Endometrial microvascular endothelial cells (primary cell): Measurements from ENCODE around the gene GALNT14. TPM values are rescaled to one million over a fixed set of nuclear protein-coding genes. Genes with fewer than 3 reads are reported as not detected.

ENCODE experiments used
- in situ Hi-C: cut with HindIII; loops from 2 replicates; pipeline ENCODE4 v1.10.0; 2017; ENCODE audit warnings: low sequenced_read_pairs, low pct_unique_long_range_greater_than_20kb; ENCODE audit errors: inconsistent ontology term
- total RNA-seq: library from RNA; depleted of rRNA; stranded (reverse); fragments of >200 nt; gene quantifications from one replicate; pipeline ENCODE4 v1.2.3, GENCODE V29; 2015; ENCODE audit errors: inconsistent ontology term

The GALNT14 gene
- total RNA-seq, 1 donor from 2014 or later = 3.6 TPM

DNA sequence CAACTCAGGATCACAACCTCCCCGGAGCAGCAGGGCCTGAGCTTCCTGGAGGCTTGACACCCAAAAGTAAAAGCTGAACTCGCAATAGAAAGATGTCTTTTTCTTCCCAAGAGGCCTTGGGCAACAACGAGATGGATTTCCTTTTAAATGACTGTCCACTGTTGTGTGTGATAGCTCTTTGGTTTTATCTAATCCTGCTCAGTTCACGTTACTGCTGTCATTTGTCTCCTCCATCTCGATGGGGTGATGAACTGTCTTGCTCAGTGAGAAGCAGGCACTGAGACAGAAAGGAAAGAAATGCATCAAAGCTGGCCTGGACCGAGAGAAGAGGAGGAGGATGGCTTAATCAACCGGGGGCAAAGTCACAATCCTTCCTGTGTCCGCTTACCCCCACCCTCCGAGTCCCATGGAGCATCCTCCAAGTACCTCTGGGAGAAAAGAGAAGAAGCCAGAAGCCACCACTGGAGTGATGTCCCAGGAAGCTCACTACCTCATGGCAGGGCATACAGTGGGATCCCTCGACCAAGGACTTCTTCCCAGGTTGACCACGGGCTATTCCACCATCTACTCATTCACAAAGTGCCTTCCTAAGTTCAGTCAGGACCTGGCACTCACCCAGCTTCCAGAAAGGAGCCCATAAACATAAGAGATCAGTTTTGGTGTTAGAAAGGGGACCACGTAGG is 68.5 kb downstream of the GALNT14 start:
- in situ Hi-C loops = no loop called here

- in situ Hi-C loops = no loop called here
Measured at GRCh38 chr2:31067259-31067658, 71.0 kb downstream of the GALNT14 start.

DNA sequence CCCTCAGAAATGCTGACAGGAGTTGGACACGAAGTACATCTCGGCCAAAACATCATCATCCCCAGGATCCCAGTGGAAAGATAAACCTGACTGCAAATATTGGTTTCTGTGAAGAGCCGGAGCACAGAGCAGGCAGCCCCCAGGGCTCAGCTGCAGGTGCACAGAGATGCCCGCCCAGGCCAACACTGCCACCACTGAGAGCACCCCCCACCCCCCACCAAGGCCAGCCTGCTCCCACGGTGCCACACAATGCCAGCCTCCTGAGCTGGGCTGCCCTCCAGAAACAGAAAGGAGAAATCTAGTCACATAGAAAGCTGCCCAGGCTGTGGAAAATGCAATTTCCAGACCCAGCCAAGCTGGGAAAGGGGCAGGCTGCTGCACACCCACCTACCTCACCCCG is 71.7 kb downstream of the GALNT14 start:
- in situ Hi-C loops = no loop called here

DNA sequence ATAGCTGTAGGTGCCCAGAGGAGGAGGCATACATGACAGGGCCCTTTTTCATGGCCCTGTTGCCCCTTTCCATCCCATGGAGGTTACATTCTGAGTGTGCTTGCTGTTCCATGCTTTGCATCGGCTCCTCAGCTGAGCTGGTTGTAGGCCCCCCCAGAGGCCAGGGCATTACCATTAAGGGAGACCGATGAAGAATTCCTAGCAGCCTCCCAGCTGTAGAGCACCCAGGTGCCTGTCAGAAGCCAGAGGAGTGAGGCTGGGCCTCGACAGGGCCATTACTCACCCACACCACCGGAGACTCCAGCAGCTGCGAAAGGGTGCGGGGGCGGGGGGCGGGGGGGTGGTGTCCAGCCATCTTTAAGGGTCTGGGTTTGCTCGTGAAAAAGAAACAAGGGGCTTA is 72.2 kb downstream of the GALNT14 start:
- in situ Hi-C loops = no loop called here

DNA sequence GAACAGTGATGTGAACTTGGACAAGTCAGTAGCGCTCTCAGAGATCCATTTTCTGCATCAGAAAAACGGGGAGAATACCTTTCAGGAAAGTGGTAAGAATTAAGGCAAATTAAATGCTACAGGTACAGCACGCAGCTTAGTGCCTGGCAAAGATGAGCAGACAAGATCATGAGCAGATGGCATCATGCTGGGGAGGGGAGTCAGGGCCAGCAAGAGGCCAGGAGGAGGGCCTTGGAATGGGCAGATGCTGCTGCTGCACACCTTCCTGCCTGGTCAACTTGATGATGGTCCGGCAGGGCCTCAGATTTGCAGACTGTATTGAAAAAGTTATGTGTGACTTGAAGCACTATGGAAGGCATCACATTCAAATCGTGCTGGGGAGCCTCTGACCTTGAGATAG is 72.9 kb downstream of the GALNT14 start:
- in situ Hi-C loops = no loop called here

DNA sequence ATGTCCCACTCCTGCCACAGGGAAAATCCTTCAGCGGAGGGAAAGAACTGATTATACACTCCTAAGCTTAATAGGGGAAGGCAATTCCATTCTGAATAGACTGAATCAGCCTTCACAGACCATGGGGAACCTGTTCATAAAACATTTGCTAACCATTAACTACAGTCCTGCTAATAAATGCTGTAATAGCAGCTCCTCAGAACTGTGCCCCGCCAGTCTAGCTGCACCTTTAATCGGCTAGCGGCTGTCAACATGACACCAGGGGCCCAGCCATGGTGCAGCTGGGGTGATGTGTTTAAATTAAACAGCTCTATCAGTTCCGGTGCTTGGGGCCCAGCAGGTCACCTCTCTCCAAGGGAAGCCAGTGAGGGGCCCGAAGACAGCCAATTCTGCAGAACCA is 77.8 kb downstream of the GALNT14 start:
- in situ Hi-C loops = no loop called here

DNA sequence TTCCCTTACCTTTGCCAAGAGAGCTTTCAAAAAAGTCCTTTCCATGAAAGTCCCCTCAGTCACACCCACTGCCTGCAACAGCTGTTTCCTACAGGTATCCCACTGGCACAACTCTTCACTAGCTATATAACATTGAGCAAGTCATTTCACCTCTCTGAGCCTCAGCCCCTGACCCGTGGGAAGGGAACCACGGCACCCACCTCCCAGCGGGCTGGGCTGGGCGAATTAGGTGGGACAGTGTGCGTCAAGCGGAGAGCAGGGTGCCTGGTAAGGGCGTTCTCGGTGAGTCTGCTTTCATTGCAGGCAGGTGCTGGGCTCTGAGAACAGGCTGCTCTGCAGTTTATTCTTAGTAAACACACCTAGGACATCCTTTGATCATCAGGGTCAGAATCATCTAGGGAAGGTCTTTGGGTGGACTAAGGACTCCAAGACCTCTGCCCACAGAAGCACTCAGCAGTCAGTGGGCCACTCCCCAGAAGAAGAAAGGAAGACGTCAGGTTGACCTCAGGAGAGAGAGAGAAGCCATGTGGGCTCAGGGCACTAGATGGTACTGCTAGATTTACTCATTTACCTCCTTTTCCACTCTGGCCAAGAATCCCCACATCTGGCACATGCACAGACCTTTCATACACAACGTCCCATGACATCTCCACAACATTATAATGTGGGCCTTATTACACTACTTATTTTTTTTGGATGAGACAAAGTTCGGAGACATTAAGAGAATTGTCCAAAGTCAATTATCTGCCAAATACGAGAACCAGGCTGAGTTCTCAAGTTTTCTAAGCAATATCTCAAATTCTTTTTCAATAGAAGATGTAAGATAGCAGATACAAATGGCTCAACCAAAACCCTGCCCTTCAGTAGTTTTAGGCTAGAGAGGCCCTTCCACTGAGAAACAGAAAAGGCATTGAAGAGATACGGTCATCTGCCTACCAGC is 79.9 kb downstream of the GALNT14 start:
- in situ Hi-C loops = no loop called here

GRCh38 chr2:31057691-31058090 is 80.5 kb downstream of the GALNT14 start:
- in situ Hi-C loops = no loop called here

GRCh38 chr2:31055938-31056337 is 82.3 kb downstream of the GALNT14 start:
- in situ Hi-C loops = no loop called here

- in situ Hi-C loops = no loop called here
Measured at GRCh38 chr2:31054842-31055388, 83.3 kb downstream of the GALNT14 start.

- in situ Hi-C loops = no loop called here
Measured at GRCh38 chr2:31053929-31054782, 84.1 kb downstream of the GALNT14 start.

GRCh38 chr2:31052284-31052683 is 86.0 kb downstream of the GALNT14 start:
- in situ Hi-C loops = no loop called here

- in situ Hi-C loops = no loop called here
Measured at GRCh38 chr2:31051258-31052140, 86.7 kb downstream of the GALNT14 start.

- in situ Hi-C loops = no loop called here
Measured at GRCh38 chr2:31049916-31050588, 88.2 kb downstream of the GALNT14 start.

GRCh38 chr2:31049264-31049663 is 89.0 kb downstream of the GALNT14 start:
- in situ Hi-C loops = no loop called here

DNA sequence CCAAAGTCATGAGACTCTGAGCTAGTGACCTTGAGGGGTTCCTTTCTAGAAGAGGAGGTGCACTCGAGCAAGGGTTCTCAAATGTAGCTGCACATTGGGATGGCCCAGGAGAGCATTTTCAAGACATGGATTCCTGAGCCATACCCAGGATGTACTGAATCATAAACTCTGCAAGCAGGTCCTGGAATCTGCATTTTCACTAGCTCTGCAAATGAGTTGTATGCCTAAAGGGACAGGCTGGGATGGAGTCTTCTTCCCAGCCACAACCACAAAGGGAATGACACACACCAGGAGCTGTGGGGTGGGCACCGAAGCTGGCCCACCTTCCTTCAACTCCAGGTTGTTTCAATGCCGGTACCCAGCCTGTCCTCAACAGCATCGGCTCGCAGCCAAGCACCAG is 90.6 kb downstream of the GALNT14 start:
- in situ Hi-C loops = no loop called here

DNA sequence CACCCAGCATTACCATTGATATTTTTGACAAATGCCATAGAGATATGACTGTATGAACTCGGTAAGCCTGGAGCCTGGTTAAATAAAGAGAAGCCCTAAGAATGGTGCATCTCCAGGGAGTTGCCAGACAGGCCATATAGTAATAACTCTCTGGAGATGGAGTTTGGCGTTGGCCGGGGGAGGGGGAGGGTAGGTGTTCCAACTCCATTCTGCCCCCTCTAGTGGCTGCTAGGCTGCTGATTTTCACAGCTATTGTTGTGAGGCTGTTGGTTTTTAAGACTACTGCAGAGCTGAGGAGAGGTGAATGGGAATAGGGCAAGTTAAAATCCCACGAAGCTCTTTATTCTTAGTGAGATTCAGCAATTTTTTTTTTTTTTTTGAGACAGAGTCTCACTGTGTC is 99.9 kb downstream of the GALNT14 start:
- in situ Hi-C loops = no loop called here

DNA sequence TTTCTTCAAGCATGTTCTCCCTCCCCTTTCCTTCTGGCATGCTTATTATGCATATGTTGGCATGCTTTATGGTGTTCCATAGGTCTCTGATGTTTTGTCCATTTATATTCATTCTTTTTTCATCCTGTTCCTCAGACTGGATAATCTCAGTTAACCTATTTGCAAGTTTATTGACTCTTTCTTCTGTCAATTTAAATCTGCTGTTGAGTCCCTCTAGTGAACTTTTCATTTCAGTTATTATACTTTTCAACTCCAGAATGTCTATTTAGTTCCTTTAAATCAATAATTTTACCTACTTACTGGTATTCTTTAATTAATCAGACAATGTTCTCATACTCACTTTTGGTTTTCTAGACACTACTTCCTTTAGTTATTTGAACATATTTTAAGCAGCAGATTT is 101.2 kb downstream of the GALNT14 start:
- in situ Hi-C loops = no loop called here
